Endothelial cell of umbilical vein (primary cell): Measurements from ENCODE around the gene NCKAP5. TPM values are rescaled to one million over a fixed set of nuclear protein-coding genes. Genes with fewer than 3 reads are reported as not detected.

Source experiments
- BruUV-seq: library from RNA; stranded (reverse); fragments of 400-500 nt; replicated peaks from 2 replicates; lab custom pipeline; 2021; lab: Mats Ljungman, UMichigan
- CTCF ChIA-PET: fragments of 300-600, 350-600 bp; sonication (Branson Sonifier 250); formaldehyde crosslinking; loops from one replicate; lab custom pipeline; 2021; ENCODE audit warnings: antibody characterized with exemption, inconsistent platforms; lab: Charles Lee
- POLR2A ChIA-PET: fragments of 300-600, 350-600 bp; sonication (Branson Sonifier 250); formaldehyde crosslinking; loops from one replicate; lab custom pipeline; 2021; ENCODE audit warnings: antibody characterized with exemption, inconsistent platforms; lab: Charles Lee
- DNase-seq: peaks from one replicate; pipeline ENCODE4 v3.0.0-alpha.2; 2011; ENCODE audit warnings: low read depth, low spot score
- FAIRE-seq: peaks from 2 replicates; lab custom pipeline; 2011; peaks lifted over from hg19 to GRCh38; lab: Jason Lieb, UNC
- H2AFZ ChIP-seq: 2 replicates; pipeline ENCODE4 v1.6.0; 2012; ENCODE audit warnings: low read depth, low read length, control low read depth, inconsistent platforms
- H3K27ac ChIP-seq: 2 replicates; pipeline ENCODE4 v1.5.1; 2011; ENCODE audit warnings: low read depth, mild to moderate bottlenecking, control low read depth, low read length, moderate library complexity; ENCODE audit not compliant: insufficient read depth
- H3K27me3 ChIP-seq, 2 experiments: 2 replicates each; pipeline versions ENCODE4 v1.6.0 to v1.6.1; 2011; ENCODE audit warnings: low read length in 2 of 2, mixed read lengths in 1 of 2; ENCODE audit not compliant: control insufficient read depth in 2 of 2, insufficient read depth in 2 of 2
- H3K36me3 ChIP-seq, 2 experiments: 2 replicates in 1 of 2; 3 replicates in 1 of 2; pipeline ENCODE4 v1.5.1; 2011; ENCODE audit warnings: low read length in 2 of 2, mild to moderate bottlenecking in 1 of 2, moderate library complexity in 1 of 2; ENCODE audit not compliant: control insufficient read depth in 2 of 2, insufficient read depth in 2 of 2; ENCODE audit errors: extremely low read depth in 1 of 2
- H3K4me1 ChIP-seq: 3 replicates; pipeline ENCODE4 v1.5.1; 2011; ENCODE audit warnings: mild to moderate bottlenecking, low read length; ENCODE audit not compliant: control insufficient read depth, insufficient read depth; ENCODE audit errors: extremely low read depth
- H3K4me2 ChIP-seq: 2 replicates; pipeline ENCODE4 v1.6.1; 2011; ENCODE audit warnings: low read length, control low read depth, mixed read lengths; ENCODE audit not compliant: insufficient read depth
- H3K4me3 ChIP-seq, 3 experiments: fragments of 200-600 bp in 1 of 3; sonication (generic), shearing (Covaris generic) in 1 of 3; replicated peaks in 1 of 3; 2 replicates each; pipeline ENCODE4 v1.5.1; 2011 to 2016; ENCODE audit warnings: control low read depth in 3 of 3, low read length in 3 of 3, mild to moderate bottlenecking in 2 of 3, inconsistent platforms in 1 of 3, low read depth in 1 of 3, moderate library complexity in 1 of 3; ENCODE audit not compliant: insufficient read depth in 1 of 3
- H3K79me2 ChIP-seq: 2 replicates; pipeline ENCODE4 v1.6.0; 2012; ENCODE audit warnings: low read length, inconsistent platforms; ENCODE audit not compliant: control insufficient read depth, insufficient read depth
- H3K9ac ChIP-seq: replicated peaks from 2 replicates; pipeline ENCODE3; 2011; ENCODE audit warnings: low read length, control low read depth; ENCODE audit not compliant: insufficient read depth; ENCODE audit errors: extremely low read depth
- H3K9me1 ChIP-seq: replicated peaks from 3 replicates; pipeline ENCODE4 v1.6.0; 2011; ENCODE audit warnings: mild to moderate bottlenecking, low read length; ENCODE audit not compliant: control insufficient read depth, insufficient read depth; ENCODE audit errors: extremely low read depth
- H3K9me3 ChIP-seq: replicated peaks from 2 replicates; pipeline ENCODE4 v1.5.1; 2012; ENCODE audit warnings: low read length, inconsistent platforms; ENCODE audit not compliant: control insufficient read depth, insufficient read depth
- H4K20me1 ChIP-seq: replicated peaks from 2 replicates; pipeline ENCODE3; 2011; ENCODE audit warnings: mild to moderate bottlenecking, low read length; ENCODE audit not compliant: control insufficient read depth, insufficient read depth; ENCODE audit errors: extremely low read depth
- CTCF ChIP-seq, 2 donors: IDR thresholded peaks; 1 replicate in 1 of 2; 2 replicates in 1 of 2; pipeline ENCODE4 v1.5.1; 2011; ENCODE audit warnings: low read length in 2 of 2, mild to moderate bottlenecking in 2 of 2, moderate library complexity in 2 of 2, control low read depth in 1 of 2, inconsistent platforms in 1 of 2, low read depth in 1 of 2; ENCODE audit not compliant: insufficient read depth in 1 of 2; ENCODE audit errors: extremely low read depth in 1 of 2
- EZH2 ChIP-seq: IDR thresholded peaks from 2 replicates; pipeline ENCODE4 v1.6.1; 2012; ENCODE audit warnings: borderline replicate concordance, low read depth, mild to moderate bottlenecking, moderate library complexity, low read length, inconsistent platforms; ENCODE audit not compliant: severe bottlenecking
- FOS ChIP-seq: IDR thresholded peaks from 2 replicates; pipeline ENCODE4 v1.6.1; 2011; ENCODE audit warnings: mild to moderate bottlenecking, low read length, moderate library complexity, borderline replicate concordance; ENCODE audit not compliant: insufficient read depth
- GATA2 ChIP-seq: IDR thresholded peaks from 2 replicates; pipeline ENCODE4 v1.7.0; 2011; ENCODE audit warnings: low read depth, mild to moderate bottlenecking, moderate library complexity, mixed read lengths, low read length; ENCODE audit not compliant: insufficient read length, insufficient read depth
- JUN ChIP-seq: IDR thresholded peaks from 2 replicates; pipeline ENCODE4 v1.6.1; 2011; ENCODE audit warnings: borderline replicate concordance, low read depth; ENCODE audit not compliant: insufficient read length, insufficient read depth
- MAX ChIP-seq: IDR thresholded peaks from 2 replicates; pipeline ENCODE4 v1.6.1; 2011; ENCODE audit not compliant: insufficient read depth, insufficient read length
- MYC ChIP-seq: IDR thresholded peaks from one replicate; pipeline ENCODE4 v1.6.1; 2011; ENCODE audit warnings: mild to moderate bottlenecking, low read depth, low read length
- POLR2A ChIP-seq: IDR thresholded peaks from 2 replicates; pipeline ENCODE4 v1.6.1; 2012; ENCODE audit warnings: low read depth, mild to moderate bottlenecking, control low read depth, low read length
- POLR2AphosphoS5 ChIP-seq: IDR thresholded peaks from 2 replicates; pipeline ENCODE4 v1.6.1; 2012; ENCODE audit warnings: low read depth, mild to moderate bottlenecking, control low read depth, low read length, moderate library complexity; ENCODE audit not compliant: insufficient read depth
- dilution Hi-C: fragments of 300-500 bp; cut with MboI; formaldehyde crosslinking; loops from one replicate; pipeline ENCODE4 v1.15.0; 2019; ENCODE audit warnings: low sequenced_read_pairs; ENCODE audit not compliant: extremely low pct_ligation_motif_present
- intact Hi-C: fragments of 100-400 bp; cut with micrococcal nuclease; formaldehyde crosslinking; loops from one replicate; pipeline ENCODE4 v1.10.0; 2022
- polyA plus RNA-seq, 4 experiments: library from polyadenylated mRNA; depleted of rRNA in 3 of 4; stranded (reverse) in 3 of 4; unstranded in 1 of 4; fragments of >200 nt; gene quantifications; 2 replicates each; pipeline versions ENCODE4 v1.2.1 to v1.2.3, GENCODE V29; 2011 to 2012; ENCODE audit warnings: missing spikeins in 1 of 4
- total RNA-seq: library from RNA; stranded (reverse); gene quantifications from 2 replicates; pipeline ENCODE4 v1.2.3, GENCODE V29; 2021

The NCKAP5 gene
- total and polyA plus RNA-seq, 2 donors (not counting 3 experiments of a cell fraction or from before 2014, with no cell fraction given): 0.47 to 3.3 TPM

GRCh38 chr2:132640116-132640515 lies 928.1 kb downstream of the NCKAP5 start:
- TF ChIP-seq FOS: no peak
- no peak for TF ChIP-seq GATA2
- TF ChIP-seq CTCF (IDR thresholded peaks at IDR 0.05; ENCODE audit: extremely low read depth in 1 of 2, insufficient read depth in 1 of 2, low read depth in 1 of 2, low read length in 2 of 2): no peak
- no peak for TF ChIP-seq POLR2AphosphoS5
- no peak for TF ChIP-seq POLR2A
- TF ChIP-seq MAX: no peak
- no peak for TF ChIP-seq JUN
- TF ChIP-seq EZH2: no peak
- TF ChIP-seq MYC: no peak
- Histone ChIP-seq H3K79me2 (no peaks in the 10 kb centered on the region), H3K4me3 (no peak overlapping the region), H3K4me2 (no peak overlapping the region), H3K36me3 (peaks cover 0 to 5% of the 10 kb centered on the region in 2 experiments), H2AFZ (no peak overlapping the region), H3K27ac (no peak overlapping the region), H3K27me3 (no peaks in the 10 kb centered on the region), H3K9ac (no peak overlapping the region), H4K20me1 (no peaks in the 10 kb centered on the region), H3K4me1 (no peaks in the 10 kb centered on the region), H3K9me1 (peaks cover 3% of the 10 kb centered on the region), H3K9me3 (no peaks in the 10 kb centered on the region)
- FAIRE-seq (no peak), DNase-seq (no peak)
- no TSS peak for BruUV-seq
- ChIA-PET POLR2A (no interaction called here), CTCF (no interaction called here)
- dilution Hi-C loops (no loop called here), intact Hi-C loops (no loop called here)
